Activated B cell treated with CpG ODN at 0.5 μM for 24 hours (primary cell): Measurements from ENCODE around the gene RFT1. TPM values are rescaled to one million over a fixed set of nuclear protein-coding genes. Genes with fewer than 3 reads are reported as not detected.

Experiments used
- ATAC-seq: fragments of 200-7000 bp; cut with Tn5 transposase; one replicate; pipeline ENCODE4 v1.10.0; 2021; ENCODE audit warnings: low read depth, mild to moderate bottlenecking, moderate library complexity
- CTCF ChIA-PET: fragments of 350-600 bp; sonication (Branson Sonifier 250); formaldehyde crosslinking; loops from one replicate; lab custom pipeline; 2021; ENCODE audit warnings: antibody characterized with exemption; lab: Charles Lee
- POLR2A ChIA-PET: fragments of 350-600 bp; sonication (Branson Sonifier 250); formaldehyde crosslinking; loops from one replicate; lab custom pipeline; 2021; ENCODE audit warnings: antibody characterized with exemption; lab: Charles Lee
- DNase-seq: peaks from one replicate; pipeline ENCODE4 v3.0.0; 2022
- H3K27ac Mint-ChIP-seq: one replicate; pipeline ENCODE4 v1.8.0; 2020; ENCODE audit warnings: mixed read lengths
- H3K27me3 Mint-ChIP-seq: one replicate; pipeline ENCODE4 v1.8.0; 2021; ENCODE audit warnings: mixed read lengths
- H3K36me3 Mint-ChIP-seq: one replicate; pipeline ENCODE4 v1.8.0; 2021; ENCODE audit warnings: low read depth, mixed read lengths
- H3K4me1 Mint-ChIP-seq: one replicate; pipeline ENCODE4 v1.8.0; 2021; ENCODE audit warnings: mixed read lengths
- H3K4me3 Mint-ChIP-seq: one replicate; pipeline ENCODE4 v1.8.0; 2020; ENCODE audit warnings: mild to moderate bottlenecking, mixed read lengths
- H3K9me3 Mint-ChIP-seq: one replicate; pipeline ENCODE4 v1.8.0; 2020; ENCODE audit warnings: mixed read lengths
- intact Hi-C: fragments of 100-400 bp; cut with micrococcal nuclease; formaldehyde crosslinking; loops from one replicate; pipeline ENCODE4 v1.15.1; 2024
- total RNA-seq: library from RNA; stranded (reverse); gene quantifications from 2 replicates; pipeline ENCODE4 v1.2.3, GENCODE V29; 2022
- TF ChIP-seq, protein P1 (sequence below): fragments of 200-600 bp; IDR thresholded peaks from one replicate; pipeline ENCODE4 v1.8.0; 2022; ENCODE audit warnings: antibody characterized with exemption, mild to moderate bottlenecking

The RFT1 gene
- total RNA-seq, 1 donor from 2014 or later: 23.6 TPM

GRCh38 chr3:53163444-53164387 lies 33.5 kb upstream of the RFT1 start:
- ATAC-seq (no peak), DNase-seq (no peak)
- H3K4me3 Mint-ChIP-seq: peak overlapping the region; percentile 86
- no peaks in the 10 kb centered on the region for H3K27me3 Mint-ChIP-seq
- H3K36me3 Mint-ChIP-seq: peaks cover 18% of the 10 kb centered on the region
- ChIA-PET CTCF (interaction anchor here (0.9 to 3.3 kb wide), 4 partner anchors 27 to 87 kb away, joined by 3 to 12 read pairs (median 4); no protein-coding TSS in a partner anchor), POLR2A (interaction anchor here (0.7 to 11.8 kb wide), 6 partner anchors 10 to 363 kb away, joined by 4 to 105 read pairs (median 7); partner anchors contain the start of gene RFT1)
- no peaks in the 10 kb centered on the region for H3K9me3 Mint-ChIP-seq
- intact Hi-C loops: loop anchor here (1.0 to 10.0 kb wide), 3 partner anchors 17 to 629 kb away; partner anchors contain the start of genes NT5DC2 and UQCC5
- TF ChIP-seq, protein P1, sequence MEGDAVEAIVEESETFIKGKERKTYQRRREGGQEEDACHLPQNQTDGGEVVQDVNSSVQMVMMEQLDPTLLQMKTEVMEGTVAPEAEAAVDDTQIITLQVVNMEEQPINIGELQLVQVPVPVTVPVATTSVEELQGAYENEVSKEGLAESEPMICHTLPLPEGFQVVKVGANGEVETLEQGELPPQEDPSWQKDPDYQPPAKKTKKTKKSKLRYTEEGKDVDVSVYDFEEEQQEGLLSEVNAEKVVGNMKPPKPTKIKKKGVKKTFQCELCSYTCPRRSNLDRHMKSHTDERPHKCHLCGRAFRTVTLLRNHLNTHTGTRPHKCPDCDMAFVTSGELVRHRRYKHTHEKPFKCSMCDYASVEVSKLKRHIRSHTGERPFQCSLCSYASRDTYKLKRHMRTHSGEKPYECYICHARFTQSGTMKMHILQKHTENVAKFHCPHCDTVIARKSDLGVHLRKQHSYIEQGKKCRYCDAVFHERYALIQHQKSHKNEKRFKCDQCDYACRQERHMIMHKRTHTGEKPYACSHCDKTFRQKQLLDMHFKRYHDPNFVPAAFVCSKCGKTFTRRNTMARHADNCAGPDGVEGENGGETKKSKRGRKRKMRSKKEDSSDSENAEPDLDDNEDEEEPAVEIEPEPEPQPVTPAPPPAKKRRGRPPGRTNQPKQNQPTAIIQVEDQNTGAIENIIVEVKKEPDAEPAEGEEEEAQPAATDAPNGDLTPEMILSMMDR: no peak
- peak overlapping the region; percentile 85 for H3K27ac Mint-ChIP-seq
- H3K4me1 Mint-ChIP-seq: peaks cover 73% of the 10 kb centered on the region

GRCh38 chr3:53162672-53163443 lies 32.6 kb upstream of the RFT1 start:
- H3K4me3 Mint-ChIP-seq: peak overlapping the region; percentile 86
- peak; percentile 29 for ATAC-seq
- TF ChIP-seq, protein P1: no peak
- peaks cover 70% of the 10 kb centered on the region for H3K4me1 Mint-ChIP-seq
- H3K27me3 Mint-ChIP-seq: no peaks in the 10 kb centered on the region
- CTCF ChIA-PET: interaction anchor here (0.9 to 3.3 kb wide), 3 partner anchors 27 to 33 kb away, joined by 3 to 12 read pairs (median 4); no protein-coding TSS in a partner anchor
- peaks cover 18% of the 10 kb centered on the region for H3K36me3 Mint-ChIP-seq
- peak overlapping the region; percentile 85 for H3K27ac Mint-ChIP-seq
- POLR2A ChIA-PET: interaction anchor here (0.6 to 11.8 kb wide), 9 partner anchors 10 to 150 kb away, joined by 3 to 105 read pairs (median 4); partner anchors contain the start of gene RFT1
- DNase-seq: peak; percentile 47
- intact Hi-C loops: loop anchor here (1.0 to 10.0 kb wide), 5 partner anchors 7 to 628 kb away; partner anchors contain the start of genes NT5DC2, RFT1 and UQCC5
- no peaks in the 10 kb centered on the region for H3K9me3 Mint-ChIP-seq

DNA sequence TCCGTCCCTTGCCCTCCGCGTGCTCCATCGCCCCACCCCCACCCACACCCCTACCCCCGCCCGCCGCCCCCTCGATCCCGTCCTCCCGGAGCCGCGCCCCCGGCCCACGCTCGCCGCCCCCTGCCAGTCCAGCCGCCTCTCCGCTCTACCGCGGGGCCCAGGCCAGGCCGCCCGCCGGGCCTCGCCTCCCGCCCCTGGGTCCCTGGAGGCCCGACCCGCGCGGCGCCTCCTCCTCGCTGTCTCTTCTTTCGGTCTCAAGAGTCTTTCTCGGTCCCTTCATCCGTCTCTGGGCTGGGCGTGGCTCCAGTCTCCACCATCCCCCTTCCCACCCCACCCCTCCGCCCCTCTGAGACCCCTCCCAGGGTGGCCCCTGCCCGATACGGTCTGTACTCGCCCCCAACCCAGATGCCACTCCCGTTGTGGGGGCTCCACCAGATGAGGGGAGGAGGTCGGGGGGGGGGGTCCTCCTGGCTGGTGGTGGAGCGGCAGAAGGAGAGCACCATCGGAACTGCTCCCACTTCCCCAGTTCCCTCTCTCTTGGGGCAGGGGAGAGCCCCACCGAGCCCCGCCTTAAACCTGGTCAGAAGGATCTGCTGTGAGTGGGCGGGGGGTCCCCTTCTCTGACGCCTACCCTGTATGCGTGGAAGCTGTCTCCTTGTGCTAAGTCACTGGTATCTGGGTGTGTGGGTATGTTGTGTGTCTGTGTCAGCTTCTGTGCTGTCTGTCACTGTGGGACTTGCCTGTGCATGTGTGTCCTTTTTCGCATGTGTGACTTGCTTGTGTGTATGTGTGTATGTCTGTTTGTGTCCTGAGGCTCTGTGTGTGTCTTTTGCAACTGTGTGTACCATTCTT lies 31.8 kb upstream of the RFT1 start:
- H3K4me3 Mint-ChIP-seq: peak overlapping the region; percentile 86
- ChIA-PET POLR2A (interaction anchor here (0.6 to 11.8 kb wide), 8 partner anchors 10 to 151 kb away, joined by 3 to 105 read pairs (median 6); partner anchors contain the start of gene RFT1), CTCF (interaction anchor here (3.3 kb wide), 1 partner anchor 34 kb away, joined by 12 read pairs; no protein-coding TSS in a partner anchor)
- no peaks in the 10 kb centered on the region for H3K27me3 Mint-ChIP-seq
- peak; percentile 47 for ATAC-seq
- H3K27ac Mint-ChIP-seq: peak overlapping the region; percentile 89
- no peaks in the 10 kb centered on the region for H3K9me3 Mint-ChIP-seq
- TF ChIP-seq, protein P1: no peak
- intact Hi-C loops: loop anchor here (1.0 to 10.0 kb wide), 5 partner anchors 8 to 627 kb away; partner anchors contain the start of genes NT5DC2, RFT1 and UQCC5
- peaks cover 16% of the 10 kb centered on the region for H3K36me3 Mint-ChIP-seq
- peaks cover 65% of the 10 kb centered on the region for H3K4me1 Mint-ChIP-seq
- DNase-seq: peak; percentile 63

DNA sequence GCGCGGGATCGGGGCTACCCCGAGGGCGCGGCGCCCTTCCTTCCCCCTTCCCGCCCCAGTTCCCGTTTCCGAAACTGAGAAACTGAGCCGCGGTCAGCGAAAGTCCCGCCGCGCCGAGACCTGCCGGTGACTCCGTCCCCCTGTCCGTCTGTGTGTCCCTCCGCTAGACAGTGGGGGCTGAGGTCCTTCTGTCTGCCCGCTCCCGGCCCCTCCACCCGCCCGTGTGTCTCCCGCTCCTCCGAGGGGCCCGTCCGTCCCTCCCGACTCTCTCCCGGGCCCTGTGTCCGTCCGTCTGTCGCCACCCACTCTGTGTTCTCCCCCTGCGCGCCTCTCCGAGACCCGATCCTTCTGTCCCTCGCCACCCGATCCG lies 31.2 kb upstream of the RFT1 start:
- Mint-ChIP-seq H3K4me1 (peaks cover 63% of the 10 kb centered on the region), H3K36me3 (peaks cover 14% of the 10 kb centered on the region), H3K27me3 (no peaks in the 10 kb centered on the region), H3K27ac (peak overlapping the region; percentile 89), H3K4me3 (peak overlapping the region; percentile 86), H3K9me3 (no peaks in the 10 kb centered on the region)
- intact Hi-C loops: loop anchor here (1.0 to 10.0 kb wide), 2 partner anchors 27 to 627 kb away; partner anchors contain the start of genes NT5DC2 and UQCC5
- DNase-seq (no peak), ATAC-seq (peak; percentile 2)
- TF ChIP-seq, protein P1: no peak
- CTCF ChIA-PET: interaction anchor here (0.8 to 4.2 kb wide), 5 partner anchors 9 to 34 kb away, joined by 3 to 30 read pairs (median 4); no protein-coding TSS in a partner anchor
- POLR2A ChIA-PET: interaction anchor here (1.4 to 1.8 kb wide), 8 partner anchors 9 to 36 kb away, joined by 3 to 18 read pairs (median 10); no protein-coding TSS in a partner anchor
